ENCODE data around the gene GPR156.

DNA sequence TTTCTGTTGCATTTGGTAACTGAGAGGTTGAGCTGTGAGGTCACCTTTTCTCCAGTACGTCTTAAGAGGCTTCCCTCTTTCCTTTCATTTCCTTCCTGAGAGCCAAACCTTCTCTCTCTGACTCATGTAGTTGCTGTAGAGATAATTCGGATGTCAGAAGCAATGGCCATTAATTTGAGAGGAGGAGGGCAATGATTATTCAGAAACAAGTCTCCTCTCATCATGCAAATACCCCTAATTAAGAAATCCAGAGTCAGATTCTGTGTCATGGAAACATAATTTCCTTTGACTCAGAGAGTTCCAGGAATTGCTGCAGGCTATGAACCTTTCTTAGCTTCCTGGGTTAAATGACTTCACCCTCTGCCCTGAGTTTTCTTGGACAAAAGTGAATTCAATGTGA lies 131.7 kb downstream of the GPR156 start:
- TF ChIP-seq POLR2AphosphoS5 (IDR thresholded peaks at IDR 0.05; ENCODE audit: low read length) (no peak), JUNB (IDR thresholded peaks at IDR 0.05) (no peak), IKZF2 (IDR thresholded peaks at IDR 0.05) (no peak), TAF1 (IDR thresholded peaks at IDR 0.05; ENCODE audit: borderline replicate concordance, low read depth, low read length) (no peak), EZH2 (IDR thresholded peaks at IDR 0.05; ENCODE audit: borderline replicate concordance, control insufficient read depth, low read depth, low read length) (no peak), ZNF274 (IDR thresholded peaks at IDR 0.05; ENCODE audit: insufficient read depth, insufficient read length) (no peak), POLR2A (IDR thresholded peaks at IDR 0.05; ENCODE audit: low read depth, low read length) (no peak), ZNF384 (IDR thresholded peaks at IDR 0.05; ENCODE audit: borderline replicate concordance, low read depth, low read length) (no peak), HCFC1 (IDR thresholded peaks at IDR 0.05; ENCODE audit: low read length) (no peak), TARDBP (IDR thresholded peaks at IDR 0.05; ENCODE audit: borderline replicate concordance) (no peak)
- TF ChIP-seq, protein P1, sequence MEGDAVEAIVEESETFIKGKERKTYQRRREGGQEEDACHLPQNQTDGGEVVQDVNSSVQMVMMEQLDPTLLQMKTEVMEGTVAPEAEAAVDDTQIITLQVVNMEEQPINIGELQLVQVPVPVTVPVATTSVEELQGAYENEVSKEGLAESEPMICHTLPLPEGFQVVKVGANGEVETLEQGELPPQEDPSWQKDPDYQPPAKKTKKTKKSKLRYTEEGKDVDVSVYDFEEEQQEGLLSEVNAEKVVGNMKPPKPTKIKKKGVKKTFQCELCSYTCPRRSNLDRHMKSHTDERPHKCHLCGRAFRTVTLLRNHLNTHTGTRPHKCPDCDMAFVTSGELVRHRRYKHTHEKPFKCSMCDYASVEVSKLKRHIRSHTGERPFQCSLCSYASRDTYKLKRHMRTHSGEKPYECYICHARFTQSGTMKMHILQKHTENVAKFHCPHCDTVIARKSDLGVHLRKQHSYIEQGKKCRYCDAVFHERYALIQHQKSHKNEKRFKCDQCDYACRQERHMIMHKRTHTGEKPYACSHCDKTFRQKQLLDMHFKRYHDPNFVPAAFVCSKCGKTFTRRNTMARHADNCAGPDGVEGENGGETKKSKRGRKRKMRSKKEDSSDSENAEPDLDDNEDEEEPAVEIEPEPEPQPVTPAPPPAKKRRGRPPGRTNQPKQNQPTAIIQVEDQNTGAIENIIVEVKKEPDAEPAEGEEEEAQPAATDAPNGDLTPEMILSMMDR (IDR thresholded peaks at IDR 0.05 in 2 of 3, conservative IDR thresholded peaks at IDR 0.05 in 1 of 3; ENCODE audit: control insufficient read depth in 2 of 3, extremely low read depth in 1 of 3, insufficient read depth in 1 of 3, low read depth in 3 of 3, low read length in 3 of 3), result no peak
- TF ChIP-seq, protein P2, sequence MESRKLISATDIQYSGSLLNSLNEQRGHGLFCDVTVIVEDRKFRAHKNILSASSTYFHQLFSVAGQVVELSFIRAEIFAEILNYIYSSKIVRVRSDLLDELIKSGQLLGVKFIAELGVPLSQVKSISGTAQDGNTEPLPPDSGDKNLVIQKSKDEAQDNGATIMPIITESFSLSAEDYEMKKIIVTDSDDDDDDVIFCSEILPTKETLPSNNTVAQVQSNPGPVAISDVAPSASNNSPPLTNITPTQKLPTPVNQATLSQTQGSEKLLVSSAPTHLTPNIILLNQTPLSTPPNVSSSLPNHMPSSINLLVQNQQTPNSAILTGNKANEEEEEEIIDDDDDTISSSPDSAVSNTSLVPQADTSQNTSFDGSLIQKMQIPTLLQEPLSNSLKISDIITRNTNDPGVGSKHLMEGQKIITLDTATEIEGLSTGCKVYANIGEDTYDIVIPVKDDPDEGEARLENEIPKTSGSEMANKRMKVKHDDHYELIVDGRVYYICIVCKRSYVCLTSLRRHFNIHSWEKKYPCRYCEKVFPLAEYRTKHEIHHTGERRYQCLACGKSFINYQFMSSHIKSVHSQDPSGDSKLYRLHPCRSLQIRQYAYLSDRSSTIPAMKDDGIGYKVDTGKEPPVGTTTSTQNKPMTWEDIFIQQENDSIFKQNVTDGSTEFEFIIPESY (IDR thresholded peaks at IDR 0.05), result no peak
- TF ChIP-seq, protein P3, sequence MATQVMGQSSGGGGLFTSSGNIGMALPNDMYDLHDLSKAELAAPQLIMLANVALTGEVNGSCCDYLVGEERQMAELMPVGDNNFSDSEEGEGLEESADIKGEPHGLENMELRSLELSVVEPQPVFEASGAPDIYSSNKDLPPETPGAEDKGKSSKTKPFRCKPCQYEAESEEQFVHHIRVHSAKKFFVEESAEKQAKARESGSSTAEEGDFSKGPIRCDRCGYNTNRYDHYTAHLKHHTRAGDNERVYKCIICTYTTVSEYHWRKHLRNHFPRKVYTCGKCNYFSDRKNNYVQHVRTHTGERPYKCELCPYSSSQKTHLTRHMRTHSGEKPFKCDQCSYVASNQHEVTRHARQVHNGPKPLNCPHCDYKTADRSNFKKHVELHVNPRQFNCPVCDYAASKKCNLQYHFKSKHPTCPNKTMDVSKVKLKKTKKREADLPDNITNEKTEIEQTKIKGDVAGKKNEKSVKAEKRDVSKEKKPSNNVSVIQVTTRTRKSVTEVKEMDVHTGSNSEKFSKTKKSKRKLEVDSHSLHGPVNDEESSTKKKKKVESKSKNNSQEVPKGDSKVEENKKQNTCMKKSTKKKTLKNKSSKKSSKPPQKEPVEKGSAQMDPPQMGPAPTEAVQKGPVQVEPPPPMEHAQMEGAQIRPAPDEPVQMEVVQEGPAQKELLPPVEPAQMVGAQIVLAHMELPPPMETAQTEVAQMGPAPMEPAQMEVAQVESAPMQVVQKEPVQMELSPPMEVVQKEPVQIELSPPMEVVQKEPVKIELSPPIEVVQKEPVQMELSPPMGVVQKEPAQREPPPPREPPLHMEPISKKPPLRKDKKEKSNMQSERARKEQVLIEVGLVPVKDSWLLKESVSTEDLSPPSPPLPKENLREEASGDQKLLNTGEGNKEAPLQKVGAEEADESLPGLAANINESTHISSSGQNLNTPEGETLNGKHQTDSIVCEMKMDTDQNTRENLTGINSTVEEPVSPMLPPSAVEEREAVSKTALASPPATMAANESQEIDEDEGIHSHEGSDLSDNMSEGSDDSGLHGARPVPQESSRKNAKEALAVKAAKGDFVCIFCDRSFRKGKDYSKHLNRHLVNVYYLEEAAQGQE (IDR thresholded peaks at IDR 0.05; ENCODE audit: low read depth, low read length), result no peak

Measured in GM12878 (cell line).